Measurements from ENCODE around the gene DNM3.
A peak's percentile ranks its signal among the peaks of the same experiment; 100 is the strongest.
"Not testable (repeated sequence)": the region's sequence is repeated elsewhere in the genome, so short reads cannot be mapped to it uniquely, and the experiment has no call there.

Gene DNM3

DNA sequence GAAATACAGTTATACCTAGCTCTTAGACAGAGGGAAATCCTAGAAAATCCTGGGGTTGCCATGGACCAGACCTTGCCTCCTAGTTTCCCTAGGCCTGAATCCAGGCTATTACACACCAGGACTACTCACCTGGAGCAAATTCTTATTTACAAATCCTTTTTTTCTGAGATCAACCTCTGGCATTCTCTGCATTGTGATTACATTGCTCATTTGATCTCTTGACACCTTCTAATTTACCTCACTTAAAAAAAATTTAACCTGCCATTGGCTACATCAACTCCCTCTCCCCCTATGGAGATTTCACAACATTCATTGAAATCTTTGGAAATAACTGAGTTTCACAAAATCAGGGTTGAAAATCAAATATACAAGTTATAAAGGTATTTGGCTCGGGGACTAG, 576.3 kb downstream of the DNM3 start:
- no peak for FAIRE-seq
- DNase-seq (ENCODE audit: extremely low spot score, insufficient read length, low read depth) = no peak

DNA sequence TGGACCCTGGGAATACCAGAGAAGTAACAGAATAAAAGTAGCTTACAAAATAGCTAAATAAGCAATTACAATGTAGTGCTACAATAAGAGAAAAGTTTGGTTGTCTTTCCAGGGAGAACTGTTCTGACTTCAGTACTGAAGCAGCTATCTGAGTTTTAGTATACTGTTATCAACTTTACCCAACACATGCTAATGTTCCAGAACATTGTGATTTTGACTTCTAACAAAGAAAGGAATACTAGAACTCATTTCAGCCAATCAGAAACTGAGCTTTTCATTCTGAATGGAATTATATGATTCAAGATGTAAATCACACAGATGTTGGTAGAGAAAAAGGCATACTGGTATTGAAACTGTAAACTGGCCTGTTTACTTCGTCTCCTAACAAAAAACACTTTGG, 579.1 kb downstream of the DNM3 start, which contains the start of gene C1orf105:
TSS of gene C1orf105 (plus strand) at position 301 of the 400 bp plus-strand sequence. CDS start 201 bp downstream, outside the sequence.
- DNase-seq (ENCODE audit: extremely low spot score, insufficient read length, low read depth) (no peak), FAIRE-seq (no peak)

DNA sequence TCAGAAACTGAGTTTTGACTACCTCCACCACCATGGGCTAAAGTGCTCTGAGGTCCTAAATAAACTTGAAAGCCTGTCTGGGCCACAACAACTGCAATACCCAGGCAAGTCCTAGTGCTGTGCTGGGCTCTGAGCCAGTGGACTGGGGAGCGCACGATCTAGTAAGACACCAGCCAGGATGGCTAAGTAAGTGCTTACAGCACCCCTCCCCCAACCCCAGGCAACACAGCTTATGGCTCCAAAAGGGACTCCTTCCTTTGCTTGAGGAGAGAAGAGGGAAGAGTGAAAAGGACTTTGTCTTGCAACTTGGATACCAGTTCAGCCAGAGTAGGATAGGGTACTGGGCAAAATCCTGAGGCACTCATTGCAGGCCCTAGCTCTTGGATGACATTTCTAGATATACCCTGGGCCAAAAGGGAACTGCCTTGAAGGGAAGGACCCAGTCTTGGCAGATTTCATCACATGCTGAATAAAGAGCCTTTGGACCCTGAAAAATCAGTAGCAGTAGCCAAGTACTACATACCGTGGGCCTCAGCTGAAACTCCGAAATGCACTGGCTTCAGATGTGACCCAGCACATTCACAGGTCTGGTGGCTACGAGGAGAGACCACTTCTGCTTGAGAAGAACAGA, 580.8 kb downstream of the DNM3 start:
- no peak for FAIRE-seq

DNA sequence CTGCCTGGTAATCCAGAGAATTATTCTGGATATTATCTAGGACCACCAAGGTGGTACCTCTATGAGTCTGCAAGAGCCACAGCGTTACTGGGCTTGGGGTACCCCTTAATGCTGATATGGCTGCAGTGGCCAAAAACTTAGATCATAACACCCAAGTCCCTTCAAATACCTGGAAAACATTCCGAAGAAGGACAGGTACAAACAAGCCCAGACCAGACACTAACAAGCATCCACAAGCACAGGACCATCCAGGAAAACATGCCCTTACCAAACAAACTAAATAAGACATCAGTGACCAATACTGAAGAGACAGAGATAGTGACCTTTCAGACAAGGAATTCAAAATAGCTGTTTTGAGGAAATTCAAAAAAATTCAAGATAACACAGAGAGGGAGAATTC, 582.0 kb downstream of the DNM3 start:
- FAIRE-seq = no peak
- DNase-seq (ENCODE audit: extremely low spot score, insufficient read length, low read depth) = no peak

More for the DNA sequence above, 580.8 kb downstream of the DNM3 start:
- no peak for DNase-seq (ENCODE audit: extremely low spot score, insufficient read length, low read depth)

DNA sequence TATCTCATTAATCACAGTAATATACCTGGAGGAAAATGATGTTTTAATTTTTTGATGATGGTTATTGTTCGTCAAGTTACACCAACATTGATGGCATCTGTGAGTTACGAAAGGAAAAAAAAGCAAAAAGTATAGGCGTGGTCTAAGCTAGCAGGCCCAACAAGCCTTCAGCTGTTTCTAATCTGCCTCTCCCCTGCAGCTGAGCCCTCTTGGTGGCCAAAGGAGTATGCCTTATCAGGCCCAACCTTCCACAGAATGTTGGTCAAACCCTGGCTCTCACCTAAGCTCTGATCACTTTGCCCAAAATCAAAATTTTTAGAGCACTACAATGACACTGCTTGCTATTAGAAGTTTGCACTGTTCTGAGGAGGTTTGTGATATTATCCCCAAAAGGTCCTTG, 584.0 kb downstream of the DNM3 start:
- no peak for FAIRE-seq
- no peak for DNase-seq (ENCODE audit: extremely low spot score, insufficient read length, low read depth)

DNA sequence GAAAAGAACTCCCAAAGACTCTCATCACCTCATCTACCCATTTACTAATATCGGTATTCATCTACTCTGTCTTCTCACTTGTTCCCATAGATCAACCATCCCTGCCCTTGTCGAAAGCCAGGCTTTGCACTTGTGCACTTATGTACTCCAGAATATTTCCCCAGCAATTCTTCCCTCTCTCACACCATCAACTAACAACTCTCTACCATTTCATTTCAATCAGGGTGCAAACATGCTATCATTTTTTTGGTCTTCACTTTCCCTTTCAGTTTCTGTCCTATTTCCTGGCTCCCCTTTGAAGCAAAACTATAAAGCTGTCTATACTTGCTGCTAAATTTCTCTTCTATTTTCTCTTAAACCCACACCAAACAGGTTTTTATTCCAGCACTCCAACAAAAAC, 585.9 kb downstream of the DNM3 start:
- FAIRE-seq (no peak), DNase-seq (ENCODE audit: extremely low spot score, insufficient read length, low read depth) (no peak)

DNA sequence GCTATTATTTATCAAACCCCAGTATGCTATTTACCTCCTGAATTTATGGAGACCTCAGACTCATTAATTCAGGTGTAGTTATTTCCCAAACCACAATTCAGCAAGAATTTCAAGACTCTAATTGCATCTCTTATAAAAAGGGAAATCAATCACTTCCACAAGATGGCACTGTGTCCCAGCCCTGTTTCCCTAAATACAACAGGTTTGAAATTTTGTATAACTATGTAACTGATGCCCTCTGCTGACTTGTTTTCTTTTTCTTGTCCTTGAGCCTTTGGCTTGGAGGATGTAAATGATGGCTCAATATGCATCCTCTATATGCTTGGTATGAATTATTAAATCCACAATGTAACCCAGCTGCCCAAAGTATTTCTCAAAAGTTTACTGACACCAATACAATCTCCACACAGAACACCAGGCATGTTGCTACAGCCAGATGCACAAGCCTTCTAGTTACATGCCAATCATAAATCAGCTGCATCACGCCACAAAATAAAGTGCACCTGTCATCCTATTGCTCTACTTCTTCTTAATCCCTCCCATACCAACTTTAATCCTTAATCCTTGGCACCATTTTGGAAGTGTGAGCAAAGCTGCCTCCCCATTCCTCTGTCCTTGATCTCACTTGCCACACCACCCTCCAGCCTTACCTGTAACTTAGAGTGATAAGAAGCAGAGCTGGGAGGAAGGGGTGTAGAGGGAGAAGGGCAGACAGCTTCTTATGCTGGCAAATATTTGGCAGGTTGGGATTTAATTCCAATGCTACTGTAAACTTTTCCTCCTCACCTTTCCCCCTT, 588.2 kb downstream of the DNM3 start:
- FAIRE-seq (peak; percentile 56), DNase-seq (ENCODE audit: extremely low spot score, insufficient read length, low read depth) (no peak)

DNA sequence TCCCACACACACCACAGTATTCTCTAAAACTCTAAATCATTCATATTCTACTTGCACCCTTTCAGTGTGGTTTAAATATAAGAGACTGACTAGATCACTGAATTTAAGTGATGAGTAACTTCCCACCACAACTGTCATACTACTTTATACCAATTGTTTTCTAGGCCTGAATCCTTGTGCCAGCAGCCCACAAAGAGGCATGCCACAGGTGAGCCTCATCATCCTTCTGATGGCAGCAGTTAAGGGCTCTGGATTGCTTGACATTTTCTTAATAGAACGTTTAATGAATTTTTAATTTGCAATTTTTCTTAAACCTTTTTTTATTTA, 588.8 kb downstream of the DNM3 start:
- FAIRE-seq = no peak

DNA sequence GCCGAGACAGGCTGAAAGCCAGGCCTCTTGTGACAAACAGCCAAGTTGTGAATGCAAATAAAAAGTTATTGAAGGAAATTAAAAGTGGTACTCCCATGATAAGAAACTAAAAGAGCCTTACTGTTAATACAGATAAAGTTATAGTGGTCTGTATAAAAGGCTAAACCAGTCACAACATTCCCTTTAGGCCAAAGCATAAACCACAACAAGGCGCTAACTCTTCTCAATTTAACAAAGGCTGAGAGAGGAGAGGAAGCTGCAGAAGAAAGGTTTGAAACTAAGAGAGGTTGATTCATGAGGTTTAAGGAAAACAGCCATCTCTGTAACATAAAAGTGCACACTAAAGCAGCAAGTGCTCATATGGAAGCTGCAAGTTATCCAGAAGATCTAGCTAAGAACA, 589.9 kb downstream of the DNM3 start:
- no peak for DNase-seq (ENCODE audit: extremely low spot score, insufficient read length, low read depth)
- no peak for FAIRE-seq

More for the DNA sequence above, 588.8 kb downstream of the DNM3 start:
- no peak for DNase-seq (ENCODE audit: extremely low spot score, insufficient read length, low read depth)

DNA sequence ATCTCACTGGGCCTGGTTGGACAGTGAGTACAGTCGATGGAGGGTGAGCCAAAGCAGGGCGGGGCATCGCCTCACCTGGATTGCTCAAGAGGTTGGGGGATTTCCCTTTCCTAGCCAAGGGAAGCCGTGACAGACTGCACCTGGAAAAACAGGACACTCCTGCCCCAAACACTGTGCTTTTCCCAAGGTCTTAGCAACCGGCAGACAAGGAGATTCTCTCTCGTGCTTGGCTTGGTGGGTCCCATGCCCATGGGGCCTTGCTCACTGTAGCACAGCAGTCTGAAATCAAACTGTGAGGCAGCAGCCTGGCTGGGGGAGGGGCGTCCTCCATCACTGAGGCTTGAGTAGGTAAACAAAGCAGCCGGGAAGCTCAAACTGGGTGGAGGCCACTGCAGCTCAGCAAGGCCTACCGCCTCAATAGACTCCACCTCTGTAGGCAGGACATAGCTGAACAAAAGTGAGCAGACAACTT, 590.5 kb downstream of the DNM3 start:
- FAIRE-seq (no peak), DNase-seq (ENCODE audit: extremely low spot score, insufficient read length, low read depth) (no peak)

DNA sequence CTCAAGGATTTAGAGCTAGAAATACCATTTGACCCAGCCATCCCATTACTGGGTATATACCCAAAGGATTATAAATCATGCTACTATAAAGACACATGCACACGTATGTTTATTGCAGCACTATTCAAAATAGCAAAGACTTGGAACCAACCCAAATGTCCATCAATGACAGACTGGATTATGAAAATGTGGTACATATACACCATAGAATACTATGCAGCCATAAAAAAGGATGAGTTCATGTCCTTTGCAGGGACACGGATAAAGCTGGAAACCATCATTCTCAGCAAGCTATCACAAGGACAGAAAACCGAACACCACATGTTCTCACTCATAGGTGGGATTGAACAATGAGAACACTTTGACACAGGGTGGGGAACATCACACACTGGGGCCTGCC, 595.9 kb downstream of the DNM3 start:
- FAIRE-seq; DNase-seq (ENCODE audit: extremely low spot score, insufficient read length, low read depth): not testable (repeated sequence)

DNA sequence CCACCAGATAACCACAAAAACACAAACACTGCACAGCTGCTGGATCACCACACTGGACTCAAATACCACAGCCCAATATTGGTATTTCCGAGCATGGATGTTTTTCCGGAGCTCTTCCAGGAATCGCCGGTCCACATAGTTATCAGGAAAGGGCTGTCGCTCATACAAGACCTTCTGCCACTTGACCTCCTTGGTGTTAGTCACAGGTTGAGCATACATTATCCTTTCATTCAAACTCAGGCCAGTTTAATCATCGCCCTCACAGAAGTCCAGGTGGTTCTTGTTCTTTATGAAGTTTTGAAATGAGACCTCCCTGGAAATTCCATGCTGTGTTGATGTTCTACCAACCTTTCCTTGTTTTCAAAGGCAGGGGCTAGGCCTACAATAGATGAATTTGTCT, 601.1 kb downstream of the DNM3 start:
- FAIRE-seq = no peak

DNA sequence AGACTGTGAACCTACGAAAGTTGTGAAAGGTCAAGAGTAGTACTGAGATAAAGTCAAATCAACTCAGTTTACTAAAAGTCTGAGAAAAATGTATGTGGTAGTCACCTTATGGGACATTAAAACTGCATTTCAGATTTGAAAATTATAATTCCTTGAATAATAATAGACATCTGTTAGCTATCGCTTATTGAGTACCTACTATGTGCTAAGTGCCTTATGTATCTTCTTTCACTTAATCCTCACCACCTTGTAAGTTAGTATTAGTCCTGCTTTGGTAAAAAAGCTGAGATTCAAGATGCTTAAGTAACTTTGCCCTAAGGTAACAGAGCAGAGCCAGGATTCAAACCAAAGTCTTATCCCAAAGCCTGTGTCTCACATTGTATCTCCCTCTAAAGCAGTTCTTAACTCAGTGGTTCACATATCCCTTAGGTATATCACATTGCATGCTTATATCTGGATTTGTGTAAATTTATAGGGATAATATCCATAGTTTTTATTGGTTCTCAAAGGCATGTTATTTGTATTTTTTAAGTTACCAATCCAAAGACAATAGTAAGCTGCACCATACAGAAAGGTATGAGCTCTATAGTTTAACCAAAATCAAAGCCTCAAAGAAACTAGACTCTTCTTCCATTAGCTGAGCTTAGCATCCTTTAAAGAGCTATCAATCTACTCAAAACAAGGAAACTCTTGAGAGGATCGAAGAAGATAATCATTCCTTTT, 601.7 kb downstream of the DNM3 start:
- FAIRE-seq (no peak), DNase-seq (ENCODE audit: extremely low spot score, insufficient read length, low read depth) (no peak)

More for the DNA sequence above, 601.1 kb downstream of the DNM3 start:
- no peak for DNase-seq (ENCODE audit: extremely low spot score, insufficient read length, low read depth)

DNA sequence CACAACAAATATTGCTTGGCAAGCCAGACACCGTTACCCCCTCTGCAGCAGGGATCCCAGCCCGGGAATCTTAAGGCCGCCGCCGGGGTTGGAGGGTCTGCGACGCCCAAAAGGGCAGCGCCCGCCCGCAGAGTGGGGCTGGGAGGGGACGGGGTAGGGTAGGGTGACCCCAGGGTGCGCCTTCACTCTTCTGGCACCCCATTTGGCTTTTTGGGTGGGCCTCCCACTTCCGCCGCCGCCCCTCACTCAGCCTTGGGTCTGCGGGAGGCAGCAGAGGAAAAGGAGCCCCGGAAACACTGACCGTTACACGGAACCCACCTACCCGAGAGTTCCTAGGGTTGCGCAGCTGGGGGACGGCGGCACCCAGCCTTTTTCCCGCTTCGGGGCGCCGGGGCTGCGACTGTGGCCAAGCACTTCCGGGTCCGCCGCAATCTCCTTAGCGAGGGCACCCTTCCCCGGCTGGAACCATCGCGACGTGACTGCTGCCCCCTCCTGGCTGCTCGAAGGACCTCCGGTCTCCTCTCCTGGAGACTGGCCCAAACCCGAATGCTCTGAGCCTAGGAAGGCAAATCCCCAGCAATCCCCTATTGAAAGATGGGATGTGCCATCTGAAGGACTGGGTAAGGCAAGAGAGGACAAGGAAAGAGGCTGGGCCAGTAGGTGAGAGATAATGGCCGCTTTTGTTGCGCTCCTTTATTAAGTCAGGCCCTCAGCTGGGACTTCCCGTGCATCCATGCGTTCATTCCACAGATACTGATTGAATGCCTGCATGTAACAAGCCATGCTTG, 602.6 kb downstream of the DNM3 start, which contains the start of gene PIGC:
TSS of gene PIGC (minus strand) at position 404 of the 788 bp plus-strand sequence. CDS start 1,447 bp downstream, outside the sequence.
- FAIRE-seq (peak; percentile 92), DNase-seq (ENCODE audit: extremely low spot score, insufficient read length, low read depth) (peak; percentile 90)

DNA sequence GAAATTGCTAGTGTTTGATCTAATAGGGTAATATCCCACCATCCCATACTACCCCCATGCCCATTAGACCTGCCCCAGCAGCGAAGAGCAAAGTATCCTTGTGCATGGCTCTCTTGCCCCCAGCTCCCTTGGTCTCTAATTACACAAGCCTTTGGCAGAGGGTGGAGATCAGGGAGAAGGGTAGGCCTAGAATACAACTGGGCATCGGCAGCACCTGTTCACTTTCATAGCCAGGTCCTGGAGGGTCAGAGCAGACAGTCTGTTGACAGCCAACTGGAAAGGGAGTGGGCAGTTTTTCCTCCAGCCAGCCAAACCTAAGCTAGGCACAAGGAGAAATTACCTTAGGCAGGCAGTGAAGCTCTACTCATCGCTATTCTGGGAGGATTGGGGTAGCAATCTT, 605.2 kb downstream of the DNM3 start:
- DNase-seq (ENCODE audit: extremely low spot score, insufficient read length, low read depth) = no peak
- FAIRE-seq = no peak

DNA sequence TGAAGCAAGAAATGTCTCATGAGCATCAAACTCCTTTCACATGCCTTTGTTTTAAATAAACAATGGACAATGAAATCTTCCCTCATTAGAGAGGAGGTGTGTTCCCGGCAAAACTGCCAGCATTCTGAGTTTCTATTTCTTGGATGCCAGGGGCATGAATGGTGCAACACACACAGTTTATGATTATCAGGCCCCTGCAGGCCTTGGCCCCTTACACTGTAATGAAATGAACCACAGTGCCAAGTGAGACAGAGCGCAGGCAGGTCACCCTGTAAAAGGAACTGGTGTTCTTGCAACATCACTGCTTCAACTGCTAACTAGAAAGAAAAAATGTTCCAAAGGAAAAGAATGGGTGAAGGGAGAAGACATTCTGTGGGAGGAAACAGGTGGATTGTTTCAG, 606.3 kb downstream of the DNM3 start:
- no peak for FAIRE-seq
- no peak for DNase-seq (ENCODE audit: extremely low spot score, insufficient read length, low read depth)

DNA sequence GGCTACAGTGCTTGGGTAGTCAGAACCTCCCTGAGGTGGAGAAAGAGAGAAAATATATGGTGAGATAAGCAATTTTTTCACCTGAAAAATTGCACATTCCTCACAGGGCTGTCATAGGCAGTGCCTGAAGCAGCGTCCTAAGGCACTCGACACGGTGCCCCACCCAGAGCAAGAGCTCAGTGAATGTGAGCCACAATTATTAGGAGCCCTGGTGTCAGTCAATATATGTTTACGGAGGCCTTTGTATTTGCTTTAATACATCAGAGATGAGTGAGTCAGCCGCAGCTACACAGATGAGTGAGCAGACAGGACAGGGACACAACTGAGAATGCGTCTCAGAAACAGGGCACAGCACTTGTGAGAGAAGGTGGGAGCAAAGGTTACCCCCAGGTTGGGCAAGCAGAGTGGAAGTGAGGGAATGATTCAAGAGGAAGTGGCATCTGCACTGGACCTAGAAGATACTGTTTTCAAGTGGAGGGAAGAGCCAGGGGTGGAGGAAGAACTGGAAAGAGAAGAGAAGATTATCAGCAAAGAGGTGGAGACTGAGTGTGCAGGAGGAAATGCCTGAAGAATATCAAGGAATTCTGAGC, 607.8 kb downstream of the DNM3 start:
- no peak for FAIRE-seq

DNA sequence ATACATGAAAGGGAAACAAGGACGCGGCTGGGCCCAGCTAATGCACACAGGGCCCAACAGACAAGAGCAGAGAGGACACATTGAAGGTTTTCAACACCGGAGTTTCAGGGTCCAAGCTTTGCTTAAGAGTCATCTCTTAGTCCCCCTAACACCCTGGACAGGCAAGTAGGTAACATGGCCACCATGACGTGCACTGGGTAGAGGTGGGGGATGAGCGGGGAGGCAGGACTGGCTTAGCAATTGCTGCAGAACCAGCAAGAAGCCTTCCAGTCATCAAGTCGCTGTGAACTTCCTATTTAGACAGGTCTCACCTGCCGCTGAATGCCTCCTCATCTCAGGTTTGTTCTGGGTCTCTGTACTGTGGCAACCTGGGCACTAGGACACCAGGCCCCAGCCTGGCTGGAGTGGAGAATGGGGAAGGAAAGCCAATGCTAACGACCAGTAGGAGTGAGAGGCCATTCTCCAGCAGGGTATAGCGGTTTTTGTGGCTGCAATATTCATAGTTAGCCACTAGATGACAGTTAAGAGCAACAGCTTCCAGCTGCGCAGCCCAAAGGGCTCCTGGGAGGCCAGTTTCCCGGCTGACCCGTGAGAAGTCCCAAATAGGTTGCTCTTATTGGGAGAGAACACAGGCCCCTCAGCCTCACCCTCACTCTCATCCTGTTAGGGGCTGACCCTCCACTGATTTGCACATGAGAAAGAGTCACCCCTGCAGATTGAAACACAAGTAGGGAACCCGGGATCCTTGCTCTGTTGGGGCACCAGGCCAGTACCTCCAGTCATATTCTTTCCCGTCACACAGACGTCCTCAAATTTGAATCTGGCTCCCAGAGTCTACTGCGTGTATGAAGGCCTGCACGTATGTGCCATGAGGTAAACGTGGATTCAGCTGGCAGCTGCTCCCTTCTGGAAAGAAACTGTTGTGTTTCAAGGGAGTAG, 608.6 kb downstream of the DNM3 start:
- FAIRE-seq (peak; percentile 62), DNase-seq (ENCODE audit: extremely low spot score, insufficient read length, low read depth) (peak; percentile 51)

More for the DNA sequence above, 607.8 kb downstream of the DNM3 start:
- no peak for DNase-seq (ENCODE audit: extremely low spot score, insufficient read length, low read depth)

DNA sequence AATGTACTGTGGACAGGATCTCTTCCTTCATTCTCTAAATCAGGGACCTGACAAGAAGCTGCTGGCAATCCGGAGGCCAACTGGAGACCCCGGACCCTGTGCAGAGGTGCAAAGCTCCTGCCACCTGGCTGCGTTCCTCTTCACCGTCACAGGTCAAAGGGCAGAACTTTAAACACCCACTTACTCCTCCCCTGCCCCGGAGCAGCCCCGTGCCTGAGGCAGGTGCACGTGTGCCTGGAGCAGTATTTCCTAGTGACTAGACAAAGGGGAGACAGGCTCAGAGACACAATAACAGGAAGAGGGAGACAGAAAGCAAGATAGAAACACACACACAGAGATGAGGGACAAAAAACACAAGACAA, 609.2 kb downstream of the DNM3 start:
- no peak for FAIRE-seq
- no peak for DNase-seq (ENCODE audit: extremely low spot score, insufficient read length, low read depth)

Data from GM18507 (cell line).